HG02588 (cell line): ENCODE data around the gene TMEM82.

Experiments
- ATAC-seq: cut with Tn5 transposase; IDR thresholded peaks from one replicate; pipeline ENCODE4 v1.9.1; 2021; ENCODE audit warnings: mild to moderate bottlenecking, moderate library complexity; ENCODE audit not compliant: unreplicated experiment

Gene TMEM82

GRCh38 chr1:15755021-15755645 is 12.8 kb downstream of the TMEM82 start:
- no peak for ATAC-seq

- no peak for ATAC-seq
These were observed 13.3 kb downstream of the TMEM82 start for GRCh38 chr1:15755646-15756040.

GRCh38 chr1:15756143-15757015 is 14.1 kb downstream of the TMEM82 start:
- ATAC-seq = no peak

- ATAC-seq = no peak
These were observed 14.8 kb downstream of the TMEM82 start for GRCh38 chr1:15757016-15757543.

- ATAC-seq = no peak
These were observed 15.5 kb downstream of the TMEM82 start for GRCh38 chr1:15757575-15758342.

GRCh38 chr1:15758343-15758931 is 16.1 kb downstream of the TMEM82 start, which contains the start of gene FBLIM1:
Gene FBLIM1 (plus strand): TSS chr1:15758795. CDS start chr1:15764984, 6,189 bp downstream.
- no peak for ATAC-seq

GRCh38 chr1:15758953-15759661 is 16.8 kb downstream of the TMEM82 start:
- no peak for ATAC-seq

GRCh38 chr1:15760520-15761211 is 18.4 kb downstream of the TMEM82 start:
- no peak for ATAC-seq

- ATAC-seq = no peak
These were observed 19.2 kb downstream of the TMEM82 start for GRCh38 chr1:15761366-15762128.

GRCh38 chr1:15762546-15762945 is 20.2 kb downstream of the TMEM82 start:
- no peak for ATAC-seq

- no peak for ATAC-seq
These were observed 22.0 kb downstream of the TMEM82 start for GRCh38 chr1:15764269-15764764.

- no peak for ATAC-seq
These were observed 22.6 kb downstream of the TMEM82 start for GRCh38 chr1:15764890-15765289.

- ATAC-seq = no peak
These were observed 23.3 kb downstream of the TMEM82 start for GRCh38 chr1:15765495-15766194.

GRCh38 chr1:15767941-15768340 is 25.6 kb downstream of the TMEM82 start:
- no peak for ATAC-seq

- no peak for ATAC-seq
These were observed 26.1 kb downstream of the TMEM82 start for GRCh38 chr1:15768388-15768787.

GRCh38 chr1:15770313-15770962 is 28.1 kb downstream of the TMEM82 start:
- no peak for ATAC-seq

- no peak for ATAC-seq
These were observed 29.7 kb downstream of the TMEM82 start for GRCh38 chr1:15771836-15772515.
